Hematopoietic multipotent progenitor cell (in vitro differentiated cells): ENCODE data around the gene DNAI2. TPM values are rescaled to one million over a fixed set of nuclear protein-coding genes. Genes with fewer than 3 reads are reported as not detected.
"Not testable (repeated sequence)": the region's sequence is repeated elsewhere in the genome, so short reads cannot be mapped to it uniquely, and the experiment has no call there.

Experiments
- DNase-seq, 3 donors: peaks; one replicate each; pipeline ENCODE4 v3.0.0-alpha.2; 2011 to 2015; ENCODE audit warnings: low read depth in 2 of 3, low spot score in 2 of 3
- total RNA-seq: library from RNA; depleted of rRNA; stranded (reverse); fragments of >200 nt; gene quantifications from one replicate; pipeline ENCODE4 v1.2.3, GENCODE V29; 2012

DNAI2 gene
- total RNA-seq, 1 donor = 0.27 TPM

- no peak for DNase-seq
Observed at GRCh38 chr17:74244128-74244527, 29.9 kb upstream of the DNAI2 start.

DNA sequence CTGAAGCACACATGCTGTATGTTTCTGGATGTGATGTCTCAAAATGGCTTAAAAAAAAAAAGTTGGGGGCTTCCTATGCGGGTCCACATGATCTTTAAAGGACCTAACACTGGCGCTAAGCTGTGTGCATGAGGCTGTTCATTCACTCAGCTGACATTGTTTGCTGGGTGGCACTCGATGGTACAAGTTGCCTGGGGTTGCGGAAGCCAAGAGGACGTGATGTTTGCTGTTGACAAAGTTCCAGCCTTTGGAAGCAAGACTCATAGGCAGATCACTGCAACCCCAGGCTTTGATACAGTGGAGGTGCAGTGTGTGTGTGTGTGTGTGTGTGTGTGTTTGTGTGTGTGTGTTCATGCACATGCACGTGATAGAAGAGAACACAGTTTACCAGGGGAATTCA lies 29.5 kb upstream of the DNAI2 start:
- DNase-seq = no peak

- DNase-seq = no peak
Observed at GRCh38 chr17:74245145-74245831, 28.7 kb upstream of the DNAI2 start.

GRCh38 chr17:74245871-74246270 lies 28.2 kb upstream of the DNAI2 start:
- no peak for DNase-seq

- DNase-seq = no peak
Observed at GRCh38 chr17:74249590-74250270, 24.3 kb upstream of the DNAI2 start.

DNA sequence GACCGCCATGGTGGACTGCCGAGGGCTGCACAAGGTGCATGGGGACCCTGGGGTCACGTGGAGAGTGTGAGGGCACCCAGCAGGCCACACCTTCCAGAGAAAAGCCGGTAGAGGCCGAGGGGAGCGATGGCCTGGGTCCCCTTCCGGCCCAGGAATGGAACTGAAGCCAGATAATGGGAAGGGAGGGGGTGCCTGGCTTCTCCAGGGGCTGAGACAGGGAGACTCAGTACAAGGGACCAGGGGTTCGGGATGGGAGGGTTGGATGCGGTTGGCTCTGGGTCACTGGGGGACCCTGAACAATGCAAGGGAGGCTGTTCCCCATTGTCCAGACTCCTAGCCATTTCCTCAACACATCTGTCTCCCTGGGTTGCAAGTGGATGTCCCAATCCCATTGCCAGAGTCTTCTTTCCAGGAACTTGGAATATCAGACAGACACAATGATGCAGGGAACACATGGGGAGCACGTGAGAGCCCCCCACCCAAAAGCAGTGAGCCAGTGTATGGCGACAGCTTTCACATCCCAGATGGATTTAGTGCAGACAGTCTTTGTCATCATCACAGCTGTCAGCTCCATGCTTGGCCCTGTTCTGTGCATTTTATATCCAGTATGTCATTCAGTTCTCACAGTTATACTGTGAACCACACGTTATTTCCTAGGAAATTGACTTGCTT lies 23.6 kb upstream of the DNAI2 start:
- DNase-seq = no peak

- DNase-seq = no peak
Observed at GRCh38 chr17:74251051-74251450, 23.0 kb upstream of the DNAI2 start.

DNA sequence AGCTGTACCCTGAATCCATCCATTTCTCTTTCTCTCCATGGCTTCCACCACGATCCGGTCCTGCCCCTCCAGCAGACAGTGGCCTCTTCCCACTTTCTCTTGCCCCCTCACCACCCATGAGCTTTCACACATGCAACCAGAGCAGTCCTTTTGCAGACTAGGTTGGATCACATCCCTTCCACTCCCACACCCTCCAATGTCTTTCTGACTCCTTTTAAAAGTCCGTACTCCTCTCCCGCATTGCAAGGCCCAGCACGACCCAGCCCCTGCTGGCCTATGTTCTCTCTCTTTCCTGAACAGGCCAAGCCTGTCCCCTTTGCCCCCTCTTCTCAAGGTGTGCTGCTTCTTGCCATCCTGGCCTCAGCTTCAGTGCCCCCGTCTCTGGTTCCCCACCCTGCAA lies 22.5 kb upstream of the DNAI2 start:
- no peak for DNase-seq

DNA sequence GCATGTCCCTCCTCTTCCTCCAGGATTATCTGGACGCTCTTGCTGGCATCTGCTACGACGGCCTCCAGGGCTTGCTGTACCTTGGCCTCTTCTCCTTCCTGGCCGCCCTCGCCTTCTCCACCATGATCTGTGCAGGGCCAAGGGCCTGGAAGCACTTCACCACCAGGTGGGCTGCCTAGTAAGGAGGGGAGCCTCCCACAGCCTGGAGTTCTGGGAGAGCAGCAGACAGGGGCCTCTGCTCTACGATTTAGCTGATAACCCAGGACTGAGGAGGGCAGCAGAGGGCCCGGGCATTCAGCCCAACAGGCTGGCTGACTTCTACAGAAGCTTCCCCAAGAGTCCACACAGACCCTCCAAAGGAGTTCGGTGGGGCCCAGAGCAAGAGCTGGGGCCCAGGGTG lies 21.8 kb upstream of the DNAI2 start:
- DNase-seq = no peak

DNA sequence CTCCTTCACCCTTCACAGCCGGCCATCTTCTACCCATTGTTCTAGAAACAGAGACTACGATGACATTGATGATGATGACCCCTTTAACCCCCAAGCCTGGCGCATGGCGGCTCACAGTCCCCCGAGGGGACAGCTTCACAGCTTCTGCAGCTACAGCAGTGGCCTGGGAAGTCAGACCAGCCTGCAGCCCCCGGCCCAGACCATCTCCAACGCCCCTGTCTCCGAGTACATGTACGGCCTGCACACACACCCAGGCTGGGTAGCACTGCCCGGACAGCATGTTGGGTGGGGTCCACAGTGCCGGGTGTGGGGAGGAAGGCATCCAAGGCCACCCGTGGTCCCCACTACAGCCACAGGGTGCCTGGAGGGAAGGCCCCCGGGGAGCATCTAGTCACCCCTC lies 21.0 kb upstream of the DNAI2 start:
- no peak for DNase-seq

DNA sequence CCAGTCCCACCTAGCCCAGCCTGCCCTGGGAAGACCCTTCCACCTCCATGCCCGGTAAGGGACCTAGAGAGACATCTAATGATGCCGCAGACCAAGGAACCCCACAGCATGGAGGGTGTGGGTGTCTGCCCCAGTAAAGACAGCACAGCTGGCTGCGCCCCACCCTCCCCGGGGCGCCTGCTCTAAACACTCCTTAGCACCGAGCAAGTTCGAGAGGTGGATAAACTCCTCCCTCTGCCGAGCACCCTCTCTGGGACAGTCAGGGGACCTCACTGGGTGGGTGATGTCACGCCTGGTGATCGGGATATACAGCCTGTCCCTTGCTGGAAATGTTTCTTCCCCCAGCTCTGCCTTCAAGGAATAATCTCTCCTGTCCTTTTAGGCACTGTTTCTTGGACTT lies 16.7 kb upstream of the DNAI2 start:
- no peak for DNase-seq

GRCh38 chr17:74259667-74260524 lies 14.1 kb upstream of the DNAI2 start:
- DNase-seq = no peak

DNA sequence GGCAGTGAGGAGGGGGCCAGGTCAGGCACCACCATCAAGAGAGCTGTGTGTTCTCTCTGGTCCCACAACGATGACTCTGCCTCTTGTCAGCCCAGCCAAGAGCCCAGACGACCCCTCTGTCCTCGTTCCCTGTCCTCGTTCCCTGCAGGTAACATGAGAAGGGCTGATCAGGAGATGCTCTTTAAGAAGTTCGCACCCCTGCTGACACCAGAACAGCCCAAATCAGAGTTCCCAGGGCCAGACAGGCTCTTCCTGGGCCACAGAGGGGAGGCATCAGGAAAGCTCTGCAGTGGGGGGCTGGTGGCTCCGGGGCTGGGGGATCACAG lies 13.5 kb upstream of the DNAI2 start:
- no peak for DNase-seq

GRCh38 chr17:74262601-74263000 lies 11.4 kb upstream of the DNAI2 start:
- no peak for DNase-seq

GRCh38 chr17:74267054-74267453 lies 7.0 kb upstream of the DNAI2 start:
- not testable (repeated sequence) for DNase-seq

- DNase-seq = no peak
Observed at GRCh38 chr17:74267579-74267978, 6.5 kb upstream of the DNAI2 start.

- DNase-seq = no peak
Observed at GRCh38 chr17:74267987-74268499, 6.0 kb upstream of the DNAI2 start.

- DNase-seq = no peak
Observed at GRCh38 chr17:74268558-74268957, 5.5 kb upstream of the DNAI2 start.

GRCh38 chr17:74270333-74270732 lies 3.7 kb upstream of the DNAI2 start:
- no peak for DNase-seq

GRCh38 chr17:74271281-74271680 lies 2.8 kb upstream of the DNAI2 start:
- no peak for DNase-seq
